ENCODE measurements around the gene MAL.

MAL gene

GRCh38 chr2:95004287-95004686, 21.2 kb upstream of the MAL start:
- DNase-seq (ENCODE audit: extremely low read depth, low read depth): no peak
- TF ChIP-seq, protein P1, sequence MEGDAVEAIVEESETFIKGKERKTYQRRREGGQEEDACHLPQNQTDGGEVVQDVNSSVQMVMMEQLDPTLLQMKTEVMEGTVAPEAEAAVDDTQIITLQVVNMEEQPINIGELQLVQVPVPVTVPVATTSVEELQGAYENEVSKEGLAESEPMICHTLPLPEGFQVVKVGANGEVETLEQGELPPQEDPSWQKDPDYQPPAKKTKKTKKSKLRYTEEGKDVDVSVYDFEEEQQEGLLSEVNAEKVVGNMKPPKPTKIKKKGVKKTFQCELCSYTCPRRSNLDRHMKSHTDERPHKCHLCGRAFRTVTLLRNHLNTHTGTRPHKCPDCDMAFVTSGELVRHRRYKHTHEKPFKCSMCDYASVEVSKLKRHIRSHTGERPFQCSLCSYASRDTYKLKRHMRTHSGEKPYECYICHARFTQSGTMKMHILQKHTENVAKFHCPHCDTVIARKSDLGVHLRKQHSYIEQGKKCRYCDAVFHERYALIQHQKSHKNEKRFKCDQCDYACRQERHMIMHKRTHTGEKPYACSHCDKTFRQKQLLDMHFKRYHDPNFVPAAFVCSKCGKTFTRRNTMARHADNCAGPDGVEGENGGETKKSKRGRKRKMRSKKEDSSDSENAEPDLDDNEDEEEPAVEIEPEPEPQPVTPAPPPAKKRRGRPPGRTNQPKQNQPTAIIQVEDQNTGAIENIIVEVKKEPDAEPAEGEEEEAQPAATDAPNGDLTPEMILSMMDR (IDR thresholded peaks at IDR 0.05; ENCODE audit: low read depth, low read length, missing control alignments): no peak
- no peak overlapping the region for H3K4me3 ChIP-seq (replicated peaks; ENCODE audit: low read depth, low read length)

DNA sequence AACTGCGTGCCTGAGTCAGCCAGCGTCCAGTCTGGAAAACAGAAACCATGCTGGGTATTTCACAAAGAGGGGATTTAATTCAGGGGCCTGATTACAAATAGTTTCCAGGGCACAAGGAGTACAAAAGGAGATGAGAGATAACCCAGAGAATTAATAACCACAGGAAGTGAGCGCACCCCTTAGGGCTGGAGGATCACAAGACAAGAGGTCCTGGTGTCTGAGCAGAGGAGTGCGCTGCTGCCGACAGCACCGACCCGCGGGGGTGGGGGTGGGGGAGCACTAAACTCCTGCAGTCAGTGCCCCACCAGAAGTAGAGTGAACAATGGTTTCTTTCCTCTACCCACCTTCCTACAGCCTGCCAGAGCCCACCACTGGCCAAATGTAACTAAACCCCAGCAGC, 20.8 kb upstream of the MAL start:
- no peak for DNase-seq (ENCODE audit: extremely low read depth, low read depth)
- H3K4me3 ChIP-seq (replicated peaks; ENCODE audit: low read depth, low read length): no peak overlapping the region
- TF ChIP-seq, protein P1 (IDR thresholded peaks at IDR 0.05; ENCODE audit: low read depth, low read length, missing control alignments): no peak

- TF ChIP-seq, protein P1 (IDR thresholded peaks at IDR 0.05; ENCODE audit: low read depth, low read length, missing control alignments): no peak
- no peak for DNase-seq (ENCODE audit: extremely low read depth, low read depth)
- H3K4me3 ChIP-seq (replicated peaks; ENCODE audit: low read depth, low read length): no peak overlapping the region
Observed at GRCh38 chr2:95005726-95006125, 19.8 kb upstream of the MAL start.

DNA sequence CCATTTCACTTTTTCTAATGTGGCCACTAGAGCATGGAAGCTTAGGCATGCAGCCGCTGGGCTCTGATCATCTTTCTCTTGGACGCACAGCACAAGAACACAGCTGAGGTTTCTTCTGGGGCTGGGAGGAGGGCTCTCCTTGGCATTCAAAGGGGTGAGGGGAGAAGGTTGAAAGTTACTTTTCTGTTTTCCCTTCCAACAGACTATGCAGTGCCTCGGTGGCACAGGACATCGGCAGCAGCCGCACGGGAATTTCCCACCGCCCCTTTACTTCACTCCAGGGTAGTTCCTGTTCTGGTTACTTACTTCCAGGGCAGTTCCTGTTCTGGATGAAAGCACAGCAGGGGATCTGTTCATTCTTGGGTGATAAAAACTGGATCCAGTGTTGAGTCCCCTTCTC, 18.9 kb upstream of the MAL start:
- TF ChIP-seq, protein P1 (IDR thresholded peaks at IDR 0.05; ENCODE audit: low read depth, low read length, missing control alignments): no peak
- no peak for DNase-seq (ENCODE audit: extremely low read depth, low read depth)

GRCh38 chr2:95007031-95007609, 18.4 kb upstream of the MAL start:
- no peak overlapping the region for H3K4me3 ChIP-seq (replicated peaks; ENCODE audit: low read depth, low read length)
- no peak for DNase-seq (ENCODE audit: extremely low read depth, low read depth)
- TF ChIP-seq, protein P1 (IDR thresholded peaks at IDR 0.05; ENCODE audit: low read depth, low read length, missing control alignments): no peak

More for the DNA sequence above, 18.9 kb upstream of the MAL start:
- no peak overlapping the region for H3K4me3 ChIP-seq (replicated peaks; ENCODE audit: low read depth, low read length)

DNA sequence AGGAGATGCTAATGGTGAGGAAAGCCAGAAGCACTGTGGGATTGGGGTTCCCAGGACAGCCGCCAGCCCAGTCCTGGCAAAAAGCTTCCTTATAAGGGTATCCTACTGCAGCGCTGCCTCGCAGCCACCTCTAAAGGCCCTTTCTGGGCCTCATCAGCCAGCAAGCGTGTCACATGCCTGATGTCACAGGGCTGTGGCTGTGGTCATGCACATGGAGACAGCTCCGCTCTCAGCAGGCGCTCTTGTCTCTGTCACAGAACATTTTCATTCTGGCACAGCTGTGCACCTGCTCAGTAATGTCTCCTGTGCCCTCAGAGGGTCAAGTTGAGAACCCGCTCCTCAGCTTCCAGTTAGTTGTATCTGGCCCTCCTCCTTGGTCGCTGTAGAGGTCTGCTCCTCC, 17.7 kb upstream of the MAL start:
- TF ChIP-seq, protein P1 (IDR thresholded peaks at IDR 0.05; ENCODE audit: low read depth, low read length, missing control alignments): no peak
- no peak overlapping the region for H3K4me3 ChIP-seq (replicated peaks; ENCODE audit: low read depth, low read length)
- no peak for DNase-seq (ENCODE audit: extremely low read depth, low read depth)

- TF ChIP-seq, protein P1 (IDR thresholded peaks at IDR 0.05; ENCODE audit: low read depth, low read length, missing control alignments): no peak
- no peak overlapping the region for H3K4me3 ChIP-seq (replicated peaks; ENCODE audit: low read depth, low read length)
- DNase-seq (ENCODE audit: extremely low read depth, low read depth): no peak
Observed at GRCh38 chr2:95008306-95008705, 17.2 kb upstream of the MAL start.
